HG03139 (cell line): Measurements from ENCODE around the gene FAAP100.

Experiments
- ATAC-seq: cut with Tn5 transposase; IDR thresholded peaks from one replicate; pipeline ENCODE4 v1.9.1; 2021; ENCODE audit not compliant: unreplicated experiment

The FAAP100 gene

GRCh38 chr17:81526662-81527571, 25.2 kb downstream of the FAAP100 start:
- ATAC-seq: no peak

GRCh38 chr17:81524865-81525159, 27.3 kb downstream of the FAAP100 start:
- ATAC-seq: no peak

GRCh38 chr17:81524039-81524864, 27.9 kb downstream of the FAAP100 start:
- no peak for ATAC-seq

- no peak for ATAC-seq
Observed at GRCh38 chr17:81523402-81524038, 28.6 kb downstream of the FAAP100 start.

- ATAC-seq: no peak
Observed at GRCh38 chr17:81522491-81523401, 29.4 kb downstream of the FAAP100 start.

- ATAC-seq: no peak
Observed at GRCh38 chr17:81520021-81520901, 31.9 kb downstream of the FAAP100 start.

- no peak for ATAC-seq
Observed at GRCh38 chr17:81519284-81520020, 32.7 kb downstream of the FAAP100 start.

GRCh38 chr17:81518785-81519283, 33.3 kb downstream of the FAAP100 start:
- ATAC-seq: no peak

- ATAC-seq: no peak
Observed at GRCh38 chr17:81518113-81518784, 33.9 kb downstream of the FAAP100 start.

- ATAC-seq: no peak
Observed at GRCh38 chr17:81517339-81518112, 34.6 kb downstream of the FAAP100 start.

- ATAC-seq: no peak
Observed at GRCh38 chr17:81517009-81517338, 35.2 kb downstream of the FAAP100 start.

- no peak for ATAC-seq
Observed at GRCh38 chr17:81516439-81516838, 35.7 kb downstream of the FAAP100 start.

GRCh38 chr17:81515530-81516041, 36.6 kb downstream of the FAAP100 start:
- no peak for ATAC-seq

- peak; percentile 16 for ATAC-seq
Observed at GRCh38 chr17:81514739-81515529, 37.2 kb downstream of the FAAP100 start.

GRCh38 chr17:81514489-81514738, 37.7 kb downstream of the FAAP100 start:
- no peak for ATAC-seq

GRCh38 chr17:81513753-81514488, 38.2 kb downstream of the FAAP100 start:
- peak; percentile 0 for ATAC-seq
